SK-N-MC (cell line): ENCODE data around the gene NT5DC1.

ENCODE experiments used
- EZH2 ChIP-seq: fragments of 200-600 bp; sonication (generic); IDR thresholded peaks from one replicate; pipeline ENCODE4 v1.6.1; 2017; ENCODE audit warnings: antibody characterized with exemption
- FOXP2 ChIP-seq: optimal IDR thresholded peaks from 2 replicates; pipeline ENCODE3; 2011; ENCODE audit warnings: mild to moderate bottlenecking, moderate library complexity; ENCODE audit not compliant: insufficient read depth; ENCODE audit errors: extremely low read length, control extremely low read depth
- POLR2AphosphoS5 ChIP-seq: IDR thresholded peaks from 2 replicates; pipeline ENCODE4 v1.6.1; 2012; ENCODE audit warnings: mild to moderate bottlenecking, low read depth, low read length, borderline replicate concordance

DNA sequence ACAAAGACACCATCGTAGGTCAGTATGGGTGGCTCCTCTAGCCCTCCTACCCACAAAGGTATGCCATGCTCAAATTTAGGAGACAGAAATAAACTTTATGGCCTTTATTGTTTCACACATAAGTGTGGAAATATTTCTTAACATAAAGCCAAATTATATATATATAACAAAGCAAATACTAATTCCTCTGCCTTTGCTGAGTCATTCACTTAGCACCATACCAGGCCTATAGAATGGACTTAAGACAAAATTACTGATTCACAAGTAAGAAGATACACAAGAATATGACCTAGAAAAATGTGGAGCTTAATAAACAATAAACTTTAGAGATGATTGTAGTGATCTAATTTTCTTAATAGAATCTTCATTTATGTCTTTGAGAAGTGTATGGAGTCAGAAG lies 45.1 kb upstream of the NT5DC1 start:
- TF ChIP-seq POLR2AphosphoS5 (no peak), EZH2 (no peak), FOXP2 (no peak)
